SK-N-MC (cell line): ENCODE data around the gene SLC4A8.

Source experiments
- EZH2 ChIP-seq: fragments of 200-600 bp; sonication (generic); IDR thresholded peaks from one replicate; pipeline ENCODE4 v1.6.1; 2017; ENCODE audit warnings: antibody characterized with exemption
- FOXP2 ChIP-seq: optimal IDR thresholded peaks from 2 replicates; pipeline ENCODE3; 2011; ENCODE audit warnings: mild to moderate bottlenecking, moderate library complexity; ENCODE audit not compliant: insufficient read depth; ENCODE audit errors: extremely low read length, control extremely low read depth
- POLR2AphosphoS5 ChIP-seq: IDR thresholded peaks from 2 replicates; pipeline ENCODE4 v1.6.1; 2012; ENCODE audit warnings: mild to moderate bottlenecking, low read depth, low read length, borderline replicate concordance

- TF ChIP-seq POLR2AphosphoS5 (no peak), EZH2 (no peak), FOXP2 (no peak)
Measured at GRCh38 chr12:51421266-51421884, 3.3 kb upstream of the SLC4A8 start.
